NCI-H2107 treated with DMSO at 0.1 percent for 48 hours (cell line): Measurements from ENCODE around the gene EXOSC5.

Experiments used
- DNase-seq: peaks from one replicate; lab custom pipeline; 2025; ENCODE audit not compliant: unreplicated experiment; lab: John Stamatoyannopoulos, UW

The EXOSC5 gene

DNA sequence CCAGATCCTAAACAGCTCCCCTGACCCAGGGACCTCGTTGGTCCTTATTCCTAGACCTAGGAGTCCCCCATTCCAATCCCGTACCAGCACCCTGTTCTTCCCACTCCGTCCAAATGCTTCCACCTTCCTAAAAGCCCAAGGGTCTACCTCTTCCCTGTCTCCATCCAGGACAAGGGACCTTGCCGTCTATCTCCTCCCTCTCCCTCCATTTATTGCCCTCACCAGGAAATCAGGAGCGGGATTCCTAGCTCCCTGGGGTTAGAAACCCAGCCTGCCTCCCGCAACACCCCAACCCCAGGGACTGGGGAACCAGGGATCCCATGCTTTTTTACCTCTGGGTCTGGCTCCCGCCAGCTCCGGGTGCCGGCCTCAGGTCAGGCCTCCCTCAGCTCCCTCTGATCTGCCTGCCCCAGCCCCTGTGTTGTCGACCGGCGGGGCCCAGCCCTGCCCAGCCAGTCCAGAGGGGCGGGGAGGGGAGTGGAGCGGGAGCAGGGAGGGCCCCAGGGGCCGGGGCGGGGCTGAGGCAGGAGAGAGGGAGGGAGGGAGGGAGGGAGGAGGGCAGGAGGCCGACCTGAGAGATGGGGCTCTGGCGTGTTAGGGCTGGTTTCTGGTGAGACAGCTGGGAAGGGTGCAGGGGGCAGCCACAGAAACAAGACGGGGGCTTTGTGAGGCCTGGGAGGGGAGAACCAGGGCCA lies 29.9 kb upstream of the EXOSC5 start, which contains the start of gene B3GNT8:
Gene B3GNT8 (minus strand): TSS at position 423 of the 695 bp plus-strand sequence. CDS start 596 bp downstream, outside the sequence.
- DNase-seq: peak; percentile 62

DNA sequence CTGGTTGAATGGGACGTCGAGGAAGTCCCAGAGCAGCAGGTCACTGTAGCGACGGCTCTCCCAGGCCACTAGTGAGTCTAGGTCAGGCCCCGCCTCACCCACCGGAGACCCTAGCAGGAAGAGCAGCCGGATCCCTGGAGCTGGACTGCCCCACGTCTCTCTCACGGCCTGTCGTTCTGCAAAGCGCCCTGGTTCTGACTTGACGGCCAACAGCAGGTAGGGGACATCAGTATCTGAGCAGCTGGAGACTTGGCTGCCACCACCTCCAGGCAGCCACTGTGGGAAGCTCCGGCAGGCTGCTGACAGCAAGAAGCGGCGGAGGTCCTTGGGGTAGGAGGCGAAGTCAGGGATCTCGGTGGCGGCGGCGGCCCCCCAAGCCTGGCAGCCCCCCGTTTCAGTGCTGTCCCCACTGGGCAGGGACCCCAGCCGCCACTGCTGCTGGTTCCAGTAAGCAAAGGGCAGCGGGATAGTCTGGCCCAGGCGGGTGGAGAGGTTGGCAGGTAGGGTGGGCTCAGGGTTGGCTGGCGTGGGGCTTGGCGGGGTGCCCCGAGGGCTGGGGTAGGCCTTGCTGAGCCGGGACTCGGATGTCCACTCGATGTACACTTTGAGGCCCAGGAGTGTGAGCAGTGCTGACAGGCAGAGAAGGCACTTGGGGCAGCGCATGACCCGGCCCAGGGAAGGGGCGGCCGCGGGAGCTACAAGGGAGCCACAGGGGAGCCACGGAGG lies 29.1 kb upstream of the EXOSC5 start:
- DNase-seq: no peak

DNA sequence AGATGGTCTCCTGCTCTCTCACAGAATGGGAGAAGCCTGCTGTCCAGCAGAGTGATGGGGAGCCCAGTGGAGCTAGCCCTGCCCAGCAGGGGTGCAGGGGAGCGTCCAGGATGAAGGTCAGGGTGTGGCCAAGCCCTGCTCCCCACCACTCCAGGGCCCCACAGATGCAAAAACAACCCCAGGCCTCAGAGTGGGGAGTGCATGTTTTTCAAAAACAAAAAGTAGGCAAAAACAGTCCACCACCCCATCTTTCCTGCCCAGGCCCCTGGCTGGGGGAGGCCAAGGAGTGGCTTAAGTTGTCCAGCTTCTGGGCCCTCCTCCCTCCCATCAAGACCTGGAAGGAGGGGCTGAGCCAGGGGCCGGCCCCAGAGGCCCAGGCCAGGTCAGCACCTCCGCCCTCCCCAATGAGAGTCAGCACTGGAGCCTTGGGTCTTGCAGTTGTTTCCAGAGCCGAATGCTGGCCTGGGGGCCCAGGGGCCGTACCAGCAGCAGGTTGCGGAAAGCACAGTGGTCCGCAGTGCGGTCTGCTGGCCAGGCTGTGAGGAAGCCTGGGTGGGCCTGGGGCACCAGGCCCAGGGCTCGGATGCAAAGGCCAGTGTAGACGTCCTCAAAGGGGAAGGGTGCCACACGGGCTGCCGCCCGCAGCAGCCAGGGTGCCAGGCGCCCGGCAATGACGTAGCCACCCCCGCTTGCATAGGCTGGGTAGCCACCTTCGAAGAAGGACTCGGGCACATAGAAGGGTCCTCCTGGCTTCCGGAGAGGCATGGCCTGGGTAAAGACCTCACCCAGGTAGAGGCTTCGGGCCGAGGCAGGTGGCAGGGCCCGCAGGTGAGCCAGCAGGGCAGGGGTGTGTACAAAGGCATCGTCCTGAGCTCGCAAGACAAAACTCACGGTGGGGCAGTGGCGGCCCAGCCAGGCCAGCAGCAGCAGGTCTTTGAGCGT lies 28.3 kb upstream of the EXOSC5 start:
- DNase-seq: no peak

DNA sequence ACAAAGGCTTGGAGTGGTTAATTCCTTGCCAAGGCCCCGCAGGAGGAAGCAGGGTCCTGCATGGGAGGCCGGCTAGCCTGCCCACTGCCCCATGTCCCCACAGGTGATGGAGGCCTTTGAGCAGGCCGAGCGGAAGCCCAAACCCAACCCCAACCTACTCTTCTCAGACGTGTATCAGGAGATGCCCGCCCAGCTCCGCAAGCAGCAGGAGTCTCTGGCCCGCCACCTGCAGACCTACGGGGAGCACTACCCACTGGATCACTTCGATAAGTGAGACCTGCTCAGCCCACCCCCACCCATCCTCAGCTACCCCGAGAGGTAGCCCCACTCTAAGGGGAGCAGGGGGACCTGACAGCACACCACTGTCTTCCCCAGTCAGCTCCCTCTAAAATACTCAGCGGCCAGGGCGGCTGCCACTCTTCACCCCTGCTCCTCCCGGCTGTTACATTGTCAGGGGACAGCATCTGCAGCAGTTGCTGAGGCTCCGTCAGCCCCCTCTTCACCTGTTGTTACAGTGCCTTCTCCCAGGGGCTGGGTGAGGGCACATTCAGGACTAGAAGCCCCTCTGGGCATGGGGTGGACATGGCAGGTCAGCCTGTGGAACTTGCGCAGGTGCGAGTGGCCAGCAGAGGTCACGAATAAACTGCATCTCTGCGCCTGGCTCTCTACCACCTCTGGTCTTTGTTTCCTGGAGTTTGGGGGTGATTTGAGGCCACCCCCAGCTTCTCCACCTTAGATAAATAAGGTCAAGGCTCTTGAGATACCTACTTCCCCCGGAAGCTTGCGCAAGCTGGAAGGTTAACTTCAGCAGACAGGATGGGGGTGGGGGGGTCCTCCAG lies 27.4 kb upstream of the EXOSC5 start:
- DNase-seq: no peak

DNA sequence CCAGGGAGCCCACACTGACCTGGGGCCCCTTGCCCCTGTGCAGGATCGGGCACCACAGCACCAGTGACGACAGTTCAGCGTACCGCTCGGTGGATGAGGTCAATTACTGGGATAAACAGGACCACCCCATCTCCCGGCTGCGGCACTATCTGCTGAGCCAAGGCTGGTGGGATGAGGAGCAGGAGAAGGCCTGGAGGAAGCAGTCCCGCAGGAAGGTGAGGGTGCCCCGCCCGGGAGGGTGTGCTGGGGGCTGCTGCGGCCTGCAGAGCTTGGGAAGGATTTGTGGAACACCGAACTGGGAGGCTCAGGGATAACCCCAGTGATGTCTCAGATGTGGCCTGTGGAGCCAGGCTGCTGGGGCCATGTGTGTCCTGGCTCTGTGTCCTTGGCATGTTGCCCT lies 25.8 kb upstream of the EXOSC5 start:
- no peak for DNase-seq

DNA sequence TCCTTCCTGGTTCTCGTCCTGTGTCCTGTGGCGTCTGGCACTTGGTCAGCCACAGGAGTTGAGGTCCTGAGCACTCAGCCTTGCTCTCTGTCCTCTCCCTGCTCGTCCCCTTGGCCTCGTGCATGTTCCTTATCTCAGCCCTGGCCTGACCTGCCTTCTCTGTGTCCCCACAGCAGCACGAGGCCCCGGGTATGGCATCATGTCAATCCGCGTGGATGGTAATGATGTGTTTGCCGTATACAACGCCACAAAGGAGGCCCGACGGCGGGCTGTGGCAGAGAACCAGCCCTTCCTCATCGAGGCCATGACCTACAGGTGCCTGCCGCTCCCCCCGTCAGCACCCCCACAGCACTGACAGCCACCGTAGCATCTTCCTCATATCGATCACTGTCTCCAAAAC lies 25.3 kb upstream of the EXOSC5 start:
- no peak for DNase-seq

DNA sequence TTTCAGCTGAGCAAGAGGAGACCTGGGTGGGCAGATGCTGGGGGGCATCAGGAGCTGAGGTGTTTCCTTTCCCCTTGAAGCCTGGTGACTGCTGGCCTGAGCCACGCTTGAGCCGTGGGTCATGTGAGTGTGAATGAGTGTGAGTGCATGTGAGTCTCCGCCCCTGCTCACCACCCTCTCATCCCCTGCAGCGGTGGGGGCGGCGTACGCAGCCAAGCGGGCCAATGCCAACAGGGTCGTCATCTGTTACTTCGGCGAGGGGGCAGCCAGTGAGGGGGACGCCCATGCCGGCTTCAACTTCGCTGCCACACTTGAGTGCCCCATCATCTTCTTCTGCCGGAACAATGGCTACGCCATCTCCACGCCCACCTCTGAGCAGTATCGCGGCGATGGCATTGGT lies 24.8 kb upstream of the EXOSC5 start:
- DNase-seq: no peak

DNA sequence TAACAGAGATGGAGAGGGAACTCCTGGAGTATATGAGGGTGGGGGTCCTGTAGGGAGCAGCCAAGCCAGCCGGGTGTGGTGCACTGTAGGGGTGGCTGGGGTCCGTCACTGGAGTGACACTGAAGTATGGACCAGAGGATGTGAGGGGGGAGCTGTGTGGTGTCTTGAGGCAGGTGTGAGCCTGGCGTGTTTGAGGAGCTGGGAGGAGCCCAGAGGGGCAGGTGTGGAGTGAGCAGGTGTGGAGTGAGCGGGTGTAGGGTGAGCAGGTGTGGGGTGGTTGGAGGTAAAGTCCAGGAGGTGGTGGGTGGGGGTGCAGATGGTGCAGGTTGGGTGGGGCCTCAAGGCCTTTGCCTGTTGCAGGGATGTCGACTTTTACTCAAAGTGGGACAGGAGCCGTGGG lies 24.2 kb upstream of the EXOSC5 start:
- peak; percentile 92 for DNase-seq

DNA sequence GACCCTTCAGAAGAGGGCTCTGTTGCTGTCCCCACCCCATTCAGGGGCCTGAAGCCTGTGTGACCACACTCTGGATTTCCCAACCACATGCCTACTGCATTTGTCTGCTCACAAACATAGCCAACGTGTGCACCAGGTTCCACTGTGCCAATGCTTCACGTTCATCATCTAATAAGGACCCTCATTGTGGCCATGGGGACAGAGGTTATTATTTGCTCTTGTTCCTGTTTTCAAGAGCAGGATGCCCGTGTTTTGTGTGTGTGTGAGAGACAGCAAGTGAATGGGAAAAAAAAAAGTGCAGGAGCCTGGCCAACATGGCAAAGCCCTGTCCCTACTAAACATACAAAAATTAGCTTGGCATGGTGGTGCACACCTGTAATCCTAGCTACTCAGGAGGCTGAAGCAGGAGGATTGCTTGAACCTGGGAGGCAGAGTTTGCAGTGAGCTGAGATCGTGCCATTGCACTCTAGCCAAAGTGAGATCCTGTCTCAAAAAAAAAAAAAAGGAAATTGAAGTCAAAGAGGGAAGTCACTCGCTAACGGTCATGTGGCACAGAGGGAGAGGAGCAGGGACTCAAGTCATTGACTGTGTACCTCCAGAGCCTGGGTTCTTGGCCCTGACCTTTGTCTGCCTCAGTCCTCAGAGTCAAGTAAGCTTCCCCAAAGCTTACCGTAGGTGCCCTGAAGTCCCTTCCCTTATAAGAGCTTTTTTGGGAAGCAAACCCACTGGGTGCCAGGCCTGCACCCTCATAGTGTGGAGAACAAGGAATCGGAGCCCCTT lies 23.1 kb upstream of the EXOSC5 start:
- DNase-seq: no peak

DNA sequence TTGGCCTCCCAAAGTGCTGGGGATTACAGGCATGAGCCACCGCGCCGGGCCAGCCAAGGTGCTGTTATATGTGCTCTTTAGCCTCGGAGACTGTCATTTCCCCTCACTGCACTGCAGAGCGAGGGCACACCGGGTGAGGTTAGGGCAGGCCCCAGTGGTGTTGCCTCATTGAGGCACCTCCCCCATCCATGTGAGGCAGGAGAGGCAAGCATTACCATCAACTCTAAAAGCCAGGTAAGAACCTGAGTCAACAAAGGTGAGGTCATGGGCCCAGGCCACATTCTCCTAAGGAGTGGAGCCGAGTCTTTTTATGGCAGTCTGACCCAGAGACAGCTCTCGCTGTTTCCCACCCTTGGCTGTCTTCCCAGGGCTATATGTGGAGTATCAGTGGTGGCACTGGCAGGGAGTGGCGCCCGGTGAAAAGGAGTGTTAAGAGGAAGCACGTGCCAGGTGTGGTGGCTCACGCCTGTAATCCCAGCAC lies 19.1 kb upstream of the EXOSC5 start:
- DNase-seq: no peak

DNA sequence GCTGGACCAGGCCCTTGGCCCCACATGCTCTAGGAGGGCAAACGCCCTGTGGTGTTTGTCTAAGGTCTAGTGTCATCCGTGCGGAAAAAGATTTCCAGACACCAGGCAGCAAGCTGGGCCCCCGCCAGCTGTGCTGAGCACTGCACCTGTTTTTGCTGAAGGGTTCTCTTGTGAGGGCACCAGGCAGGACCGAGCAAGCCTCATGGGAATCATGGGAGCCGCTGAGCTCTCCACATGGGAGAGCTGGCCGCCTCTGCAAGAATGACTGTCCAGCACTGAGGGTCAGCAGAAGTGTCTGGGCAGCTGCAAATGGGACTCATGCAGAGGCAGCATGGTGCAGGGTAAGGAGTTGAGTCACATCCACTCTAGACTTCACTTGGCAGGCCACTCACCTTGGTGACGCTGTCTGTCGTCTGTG lies 18.0 kb upstream of the EXOSC5 start:
- DNase-seq: peak; percentile 79

DNA sequence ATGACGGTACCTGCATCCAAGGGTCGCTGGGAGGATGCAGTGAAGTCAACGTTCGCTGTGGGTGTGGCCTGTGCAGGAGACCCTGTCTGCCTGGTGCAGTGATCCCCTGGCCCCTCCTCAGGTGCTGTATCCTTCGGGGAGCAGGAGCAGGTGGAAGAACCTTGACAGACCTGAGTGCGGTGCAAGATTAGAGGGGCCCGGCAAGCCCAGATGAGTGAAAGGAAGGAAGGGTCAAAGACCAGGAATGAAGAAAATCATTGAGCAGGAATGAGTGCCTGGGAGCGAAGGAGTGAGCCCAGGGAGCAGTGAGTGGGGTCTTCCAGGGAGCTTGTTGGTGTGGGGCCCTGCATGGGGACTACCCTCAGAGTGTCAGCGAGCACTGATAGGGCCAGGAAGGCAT lies 17.3 kb upstream of the EXOSC5 start:
- no peak for DNase-seq

DNA sequence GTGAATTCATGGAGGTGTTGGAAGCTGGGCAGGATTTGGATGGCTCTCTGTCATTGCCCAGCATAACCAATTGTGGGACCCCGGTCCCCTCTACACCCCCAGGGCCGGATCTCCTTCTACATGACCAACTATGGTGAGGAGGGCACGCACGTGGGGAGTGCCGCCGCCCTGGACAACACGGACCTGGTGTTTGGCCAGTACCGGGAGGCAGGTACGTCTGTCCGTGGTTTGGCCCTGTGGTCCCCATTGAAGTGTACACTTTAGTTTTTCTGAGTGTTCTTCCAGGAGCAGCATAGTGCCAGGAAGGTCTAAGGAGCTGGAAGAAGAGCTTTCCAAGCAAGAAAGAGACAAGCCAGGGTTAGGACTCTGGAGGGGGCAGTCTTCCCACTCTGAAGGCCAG lies 16.8 kb upstream of the EXOSC5 start:
- no peak for DNase-seq

DNA sequence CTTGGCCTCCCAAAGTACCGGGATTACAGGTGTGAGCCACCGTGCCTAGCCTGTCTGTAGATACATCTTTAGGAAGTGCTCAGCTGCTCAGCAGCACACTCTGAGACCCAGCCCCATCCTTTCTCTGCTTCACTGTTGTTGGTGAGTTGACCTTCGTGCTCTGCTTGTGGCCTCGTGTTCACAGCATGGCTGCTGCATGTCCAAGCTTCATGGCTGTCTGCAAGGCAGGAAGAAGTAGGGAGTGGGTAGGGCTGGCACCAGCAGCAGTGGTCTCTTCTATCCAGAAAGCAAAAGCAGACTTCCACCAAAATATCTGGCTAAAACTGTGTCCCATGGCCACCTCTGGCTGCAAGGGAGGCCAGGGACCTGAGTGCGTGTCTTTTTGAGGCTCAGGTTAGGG lies 15.8 kb upstream of the EXOSC5 start:
- DNase-seq: no peak

DNA sequence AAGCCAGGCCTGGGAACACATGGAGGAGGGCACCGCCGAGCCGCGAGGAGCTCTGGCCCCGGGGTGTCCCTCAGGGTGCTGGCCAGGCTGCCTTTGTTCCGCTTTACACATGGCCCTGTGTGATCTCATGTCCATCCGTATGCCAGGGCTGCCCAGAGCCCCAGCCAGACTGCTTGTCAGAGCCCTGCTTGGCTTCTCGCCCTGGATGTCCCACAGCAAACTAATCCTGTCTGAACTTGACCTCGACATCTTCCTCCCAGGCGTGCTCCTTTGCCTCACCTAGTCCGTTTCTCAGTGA lies 14.8 kb upstream of the EXOSC5 start:
- DNase-seq: no peak

DNA sequence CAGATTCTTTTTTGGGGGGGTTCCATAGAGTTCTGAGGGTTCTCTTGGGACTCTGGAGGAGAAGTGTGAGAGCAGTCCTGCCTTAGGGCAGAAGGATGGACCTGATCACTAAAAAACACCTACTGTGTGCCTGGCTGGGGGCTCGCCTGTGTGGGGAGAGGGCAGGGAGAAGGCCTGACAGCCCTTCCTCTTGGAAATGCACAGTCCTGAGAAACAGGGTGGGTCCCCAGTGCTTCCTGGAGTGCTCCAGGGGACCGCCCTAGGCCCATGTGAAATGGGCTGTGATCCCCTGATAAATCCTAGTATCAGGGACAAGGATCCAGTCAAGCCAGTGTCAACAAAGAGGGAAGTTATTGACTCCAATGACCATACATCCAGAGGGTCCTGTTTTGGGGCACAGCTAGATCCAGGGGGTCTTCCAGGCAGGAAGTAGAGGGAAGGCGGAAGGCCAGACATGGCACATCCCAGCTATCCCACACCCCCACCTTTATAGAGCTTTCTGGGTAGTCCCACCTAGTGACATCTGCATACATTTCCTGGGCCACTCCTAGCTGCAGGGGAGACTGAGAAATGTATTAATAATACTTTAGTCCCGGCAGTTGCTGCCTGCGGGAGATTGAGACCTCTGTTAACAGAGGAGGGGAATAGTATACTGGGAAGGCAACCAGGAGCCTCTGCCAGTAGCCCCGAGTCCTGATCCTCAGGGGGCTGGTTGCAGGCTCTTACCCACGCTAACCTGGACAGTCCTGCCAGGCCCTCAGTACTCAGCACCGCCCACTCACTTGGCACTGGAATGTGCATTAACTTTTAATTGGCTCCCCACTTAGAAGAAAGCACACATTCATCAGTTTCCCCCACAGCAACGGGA lies 14.2 kb upstream of the EXOSC5 start:
- DNase-seq: no peak

DNA sequence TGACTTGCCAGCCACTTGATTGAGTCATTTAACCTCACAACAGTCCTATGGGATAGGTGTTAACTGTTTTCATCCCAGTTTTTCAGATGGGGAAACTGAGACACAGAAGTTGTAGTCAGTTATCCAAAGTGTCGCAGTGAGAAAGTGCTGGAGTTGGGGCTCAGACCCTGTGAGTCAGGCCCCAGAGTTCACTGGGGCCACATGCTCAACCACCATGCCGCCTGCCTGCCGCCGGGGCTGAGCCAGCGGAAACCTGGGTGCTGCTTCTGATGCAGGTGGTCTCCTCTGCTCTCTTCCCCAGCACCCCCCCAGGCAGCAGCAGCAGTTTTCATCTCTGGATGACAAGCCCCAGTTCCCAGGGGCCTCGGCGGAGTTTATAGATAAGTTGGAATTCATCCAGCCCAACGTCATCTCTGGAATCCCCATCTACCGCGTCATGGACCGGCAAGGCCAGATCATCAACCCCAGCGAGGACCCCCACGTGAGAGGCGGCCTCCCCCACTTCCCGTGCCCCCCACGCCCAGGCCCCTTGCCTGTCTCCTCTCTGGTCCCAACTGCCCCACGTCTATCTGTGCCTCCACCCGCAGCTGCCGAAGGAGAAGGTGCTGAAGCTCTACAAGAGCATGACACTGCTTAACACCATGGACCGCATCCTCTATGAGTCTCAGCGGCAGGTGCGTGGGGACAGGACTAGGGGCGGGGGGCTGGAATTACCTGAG lies 13.3 kb upstream of the EXOSC5 start:
- DNase-seq: no peak

DNA sequence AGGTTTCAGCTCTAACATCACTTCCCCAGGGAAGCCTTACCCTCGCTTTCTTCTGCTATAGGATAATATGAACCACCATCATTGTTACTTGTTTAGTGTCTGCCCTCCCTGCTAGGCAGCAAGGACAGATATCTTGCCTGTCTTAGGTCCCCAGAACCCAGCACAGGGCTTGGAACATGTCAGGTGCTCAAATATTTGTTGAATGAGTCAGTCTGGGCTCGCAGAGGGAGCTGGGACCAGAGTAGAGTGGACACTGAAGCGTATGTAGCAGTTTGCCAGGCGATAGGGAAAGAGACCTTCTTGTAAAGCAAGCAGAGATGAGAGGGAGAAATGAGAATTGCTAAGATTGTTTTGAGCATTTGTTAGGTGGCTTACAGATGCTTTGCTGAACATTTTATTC lies 12.1 kb upstream of the EXOSC5 start:
- DNase-seq: no peak
